Endothelial cell of umbilical vein (primary cell): ENCODE measurements around the gene MS4A10. TPM values are rescaled to one million over a fixed set of nuclear protein-coding genes. Genes with fewer than 3 reads are reported as not detected.

Experiments used
- BruUV-seq: library from RNA; stranded (reverse); fragments of 400-500 nt; replicated peaks from 2 replicates; lab custom pipeline; 2021; lab: Mats Ljungman, UMichigan
- CTCF ChIA-PET: fragments of 300-600, 350-600 bp; sonication (Branson Sonifier 250); formaldehyde crosslinking; loops from one replicate; lab custom pipeline; 2021; ENCODE audit warnings: antibody characterized with exemption, inconsistent platforms; lab: Charles Lee
- POLR2A ChIA-PET: fragments of 300-600, 350-600 bp; sonication (Branson Sonifier 250); formaldehyde crosslinking; loops from one replicate; lab custom pipeline; 2021; ENCODE audit warnings: antibody characterized with exemption, inconsistent platforms; lab: Charles Lee
- DNase-seq: peaks from one replicate; pipeline ENCODE4 v3.0.0-alpha.2; 2011; ENCODE audit warnings: low read depth, low spot score
- FAIRE-seq: peaks from 2 replicates; lab custom pipeline; 2011; peaks lifted over from hg19 to GRCh38; lab: Jason Lieb, UNC
- H2AFZ ChIP-seq: 2 replicates; pipeline ENCODE4 v1.6.0; 2012; ENCODE audit warnings: low read depth, low read length, control low read depth, inconsistent platforms
- H3K27ac ChIP-seq: 2 replicates; pipeline ENCODE4 v1.5.1; 2011; ENCODE audit warnings: low read depth, mild to moderate bottlenecking, control low read depth, low read length, moderate library complexity; ENCODE audit not compliant: insufficient read depth
- H3K27me3 ChIP-seq, 2 experiments: 2 replicates each; pipeline versions ENCODE4 v1.6.0 to v1.6.1; 2011; ENCODE audit warnings: low read length in 2 of 2, mixed read lengths in 1 of 2; ENCODE audit not compliant: control insufficient read depth in 2 of 2, insufficient read depth in 2 of 2
- H3K36me3 ChIP-seq, 2 experiments: 2 replicates in 1 of 2; 3 replicates in 1 of 2; pipeline ENCODE4 v1.5.1; 2011; ENCODE audit warnings: low read length in 2 of 2, mild to moderate bottlenecking in 1 of 2, moderate library complexity in 1 of 2; ENCODE audit not compliant: control insufficient read depth in 2 of 2, insufficient read depth in 2 of 2; ENCODE audit errors: extremely low read depth in 1 of 2
- H3K4me1 ChIP-seq: 3 replicates; pipeline ENCODE4 v1.5.1; 2011; ENCODE audit warnings: mild to moderate bottlenecking, low read length; ENCODE audit not compliant: control insufficient read depth, insufficient read depth; ENCODE audit errors: extremely low read depth
- H3K4me2 ChIP-seq: 2 replicates; pipeline ENCODE4 v1.6.1; 2011; ENCODE audit warnings: low read length, control low read depth, mixed read lengths; ENCODE audit not compliant: insufficient read depth
- H3K4me3 ChIP-seq, 3 experiments: fragments of 200-600 bp in 1 of 3; sonication (generic), shearing (Covaris generic) in 1 of 3; replicated peaks in 1 of 3; 2 replicates each; pipeline ENCODE4 v1.5.1; 2011 to 2016; ENCODE audit warnings: control low read depth in 3 of 3, low read length in 3 of 3, mild to moderate bottlenecking in 2 of 3, inconsistent platforms in 1 of 3, low read depth in 1 of 3, moderate library complexity in 1 of 3; ENCODE audit not compliant: insufficient read depth in 1 of 3
- H3K79me2 ChIP-seq: 2 replicates; pipeline ENCODE4 v1.6.0; 2012; ENCODE audit warnings: low read length, inconsistent platforms; ENCODE audit not compliant: control insufficient read depth, insufficient read depth
- H3K9ac ChIP-seq: replicated peaks from 2 replicates; pipeline ENCODE3; 2011; ENCODE audit warnings: low read length, control low read depth; ENCODE audit not compliant: insufficient read depth; ENCODE audit errors: extremely low read depth
- H3K9me1 ChIP-seq: replicated peaks from 3 replicates; pipeline ENCODE4 v1.6.0; 2011; ENCODE audit warnings: mild to moderate bottlenecking, low read length; ENCODE audit not compliant: control insufficient read depth, insufficient read depth; ENCODE audit errors: extremely low read depth
- H3K9me3 ChIP-seq: replicated peaks from 2 replicates; pipeline ENCODE4 v1.5.1; 2012; ENCODE audit warnings: low read length, inconsistent platforms; ENCODE audit not compliant: control insufficient read depth, insufficient read depth
- H4K20me1 ChIP-seq: replicated peaks from 2 replicates; pipeline ENCODE3; 2011; ENCODE audit warnings: mild to moderate bottlenecking, low read length; ENCODE audit not compliant: control insufficient read depth, insufficient read depth; ENCODE audit errors: extremely low read depth
- CTCF ChIP-seq, 2 donors: IDR thresholded peaks; 1 replicate in 1 of 2; 2 replicates in 1 of 2; pipeline ENCODE4 v1.5.1; 2011; ENCODE audit warnings: low read length in 2 of 2, mild to moderate bottlenecking in 2 of 2, moderate library complexity in 2 of 2, control low read depth in 1 of 2, inconsistent platforms in 1 of 2, low read depth in 1 of 2; ENCODE audit not compliant: insufficient read depth in 1 of 2; ENCODE audit errors: extremely low read depth in 1 of 2
- EZH2 ChIP-seq: IDR thresholded peaks from 2 replicates; pipeline ENCODE4 v1.6.1; 2012; ENCODE audit warnings: borderline replicate concordance, low read depth, mild to moderate bottlenecking, moderate library complexity, low read length, inconsistent platforms; ENCODE audit not compliant: severe bottlenecking
- FOS ChIP-seq: IDR thresholded peaks from 2 replicates; pipeline ENCODE4 v1.6.1; 2011; ENCODE audit warnings: mild to moderate bottlenecking, low read length, moderate library complexity, borderline replicate concordance; ENCODE audit not compliant: insufficient read depth
- GATA2 ChIP-seq: IDR thresholded peaks from 2 replicates; pipeline ENCODE4 v1.7.0; 2011; ENCODE audit warnings: low read depth, mild to moderate bottlenecking, moderate library complexity, mixed read lengths, low read length; ENCODE audit not compliant: insufficient read length, insufficient read depth
- JUN ChIP-seq: IDR thresholded peaks from 2 replicates; pipeline ENCODE4 v1.6.1; 2011; ENCODE audit warnings: borderline replicate concordance, low read depth; ENCODE audit not compliant: insufficient read length, insufficient read depth
- MYC ChIP-seq: IDR thresholded peaks from one replicate; pipeline ENCODE4 v1.6.1; 2011; ENCODE audit warnings: mild to moderate bottlenecking, low read depth, low read length
- POLR2A ChIP-seq: IDR thresholded peaks from 2 replicates; pipeline ENCODE4 v1.6.1; 2012; ENCODE audit warnings: low read depth, mild to moderate bottlenecking, control low read depth, low read length
- POLR2AphosphoS5 ChIP-seq: IDR thresholded peaks from 2 replicates; pipeline ENCODE4 v1.6.1; 2012; ENCODE audit warnings: low read depth, mild to moderate bottlenecking, control low read depth, low read length, moderate library complexity; ENCODE audit not compliant: insufficient read depth
- dilution Hi-C: fragments of 300-500 bp; cut with MboI; formaldehyde crosslinking; loops from one replicate; pipeline ENCODE4 v1.15.0; 2019; ENCODE audit warnings: low sequenced_read_pairs; ENCODE audit not compliant: extremely low pct_ligation_motif_present
- intact Hi-C: fragments of 100-400 bp; cut with micrococcal nuclease; formaldehyde crosslinking; loops from one replicate; pipeline ENCODE4 v1.10.0; 2022
- polyA plus RNA-seq, 4 experiments: library from polyadenylated mRNA; depleted of rRNA in 3 of 4; stranded (reverse) in 3 of 4; unstranded in 1 of 4; fragments of >200 nt; gene quantifications; 2 replicates each; pipeline versions ENCODE4 v1.2.1 to v1.2.3, GENCODE V29; 2011 to 2012; ENCODE audit warnings: missing spikeins in 1 of 4
- total RNA-seq: library from RNA; stranded (reverse); gene quantifications from 2 replicates; pipeline ENCODE4 v1.2.3, GENCODE V29; 2021
- TF ChIP-seq, protein P1 (sequence below): IDR thresholded peaks from 2 replicates; pipeline ENCODE4 v1.6.1; 2011; ENCODE audit not compliant: insufficient read depth, insufficient read length

The MS4A10 gene
- total and polyA plus RNA-seq, 2 donors (not counting 3 experiments of a cell fraction or from before 2014, with no cell fraction given), result not detected

DNA sequence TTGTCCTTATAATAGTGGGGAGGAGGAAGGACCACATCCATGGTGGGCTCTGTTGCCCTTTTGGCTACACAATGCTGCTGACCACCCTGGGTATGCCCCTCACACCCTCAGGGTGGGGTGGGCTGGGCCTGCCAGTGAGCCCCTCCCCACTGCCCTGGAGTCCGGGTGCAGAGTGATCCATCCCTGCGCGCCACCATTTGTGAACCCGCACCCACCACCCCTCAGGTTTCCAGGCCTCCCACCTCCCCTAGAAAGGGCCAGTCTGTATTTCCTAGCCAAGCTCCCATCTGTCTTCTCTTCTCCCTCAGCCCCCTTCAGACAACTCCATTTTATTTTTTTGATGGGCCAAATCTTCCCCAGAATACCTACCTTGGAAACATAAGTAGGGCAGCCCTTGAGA, 25.0 kb downstream of the MS4A10 start:
- Histone ChIP-seq H3K4me3 (no peak overlapping the region), H4K20me1 (no peaks in the 10 kb centered on the region), H3K9me3 (no peaks in the 10 kb centered on the region), H3K79me2 (no peaks in the 10 kb centered on the region), H2AFZ (peak overlapping the region; percentile 59), H3K4me2 (no peak overlapping the region), H3K9me1 (no peaks in the 10 kb centered on the region), H3K27me3 (no peaks in the 10 kb centered on the region), H3K4me1 (peaks cover 12% of the 10 kb centered on the region), H3K36me3 (no peaks in the 10 kb centered on the region), H3K27ac (peak overlapping the region; percentile 42), H3K9ac (no peak overlapping the region)
- dilution Hi-C loops (no loop called here), intact Hi-C loops (loop anchor here (1.0 kb wide), 2 partner anchors 23 to 25 kb away; no protein-coding TSS in a partner anchor)
- no peak for FAIRE-seq
- BruUV-seq, result no TSS peak
- DNase-seq, result no peak
- CTCF ChIA-PET, result interaction anchor here (1.3 to 1.4 kb wide), 2 partner anchors 21 to 89 kb away, joined by 4 to 17 read pairs; no protein-coding TSS in a partner anchor
- POLR2A ChIA-PET, result no interaction called here
- TF ChIP-seq EZH2 (no peak), CTCF (IDR thresholded peaks at IDR 0.05; ENCODE audit: extremely low read depth in 1 of 2, insufficient read depth in 1 of 2, low read depth in 1 of 2, low read length in 2 of 2) (no peak), MYC (no peak), GATA2 (no peak), FOS (no peak), POLR2A (no peak), POLR2AphosphoS5 (no peak), JUN (no peak)
- TF ChIP-seq, protein P1, sequence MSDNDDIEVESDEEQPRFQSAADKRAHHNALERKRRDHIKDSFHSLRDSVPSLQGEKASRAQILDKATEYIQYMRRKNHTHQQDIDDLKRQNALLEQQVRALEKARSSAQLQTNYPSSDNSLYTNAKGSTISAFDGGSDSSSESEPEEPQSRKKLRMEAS, result no peak
